Measurements from ENCODE around the gene HSP90AA1. TPM values are rescaled to one million over a fixed set of nuclear protein-coding genes. Genes with fewer than 3 reads are reported as not detected.
"Not testable (repeated sequence)": the region's sequence is repeated elsewhere in the genome, so short reads cannot be mapped to it uniquely, and the experiment has no call there.

Gene HSP90AA1
- total RNA-seq, 1 donor from 2014 or later, result 473 TPM

- no peak for DNase-seq (ENCODE audit: low spot score)
Observed at GRCh38 chr14:102095231-102095870, 8.5 kb upstream of the HSP90AA1 start.

GRCh38 chr14:102094101-102094500 lies 7.3 kb upstream of the HSP90AA1 start:
- no peak for DNase-seq (ENCODE audit: low spot score)

GRCh38 chr14:102092806-102093205 lies 6.0 kb upstream of the HSP90AA1 start:
- no peak for DNase-seq (ENCODE audit: low spot score)

GRCh38 chr14:102090713-102091112 lies 3.9 kb upstream of the HSP90AA1 start:
- DNase-seq (ENCODE audit: low spot score), result no peak

- no peak for DNase-seq (ENCODE audit: low spot score)
Observed at GRCh38 chr14:102089621-102090343, 2.9 kb upstream of the HSP90AA1 start.

- no peak for DNase-seq (ENCODE audit: low spot score)
Observed at GRCh38 chr14:102088012-102088792, 1.4 kb upstream of the HSP90AA1 start.

GRCh38 chr14:102087762-102088011 lies 843 bp upstream of the HSP90AA1 start:
- no peak for DNase-seq (ENCODE audit: low spot score)

GRCh38 chr14:102086709-102086971 lies 204 bp downstream of the HSP90AA1 start:
- no peak for DNase-seq (ENCODE audit: low spot score)

GRCh38 chr14:102085948-102086708 lies 716 bp downstream of the HSP90AA1 start:
- DNase-seq (ENCODE audit: low spot score), result no peak

GRCh38 chr14:102085488-102085887 lies 1.4 kb downstream of the HSP90AA1 start:
- DNase-seq (ENCODE audit: low spot score), result no peak

GRCh38 chr14:102084931-102085330 lies 1.9 kb downstream of the HSP90AA1 start:
- DNase-seq (ENCODE audit: low spot score), result no peak

GRCh38 chr14:102084522-102084921 lies 2.3 kb downstream of the HSP90AA1 start:
- DNase-seq (ENCODE audit: low spot score), result not testable (repeated sequence)

GRCh38 chr14:102081231-102082080 lies 5.4 kb downstream of the HSP90AA1 start:
- no peak for DNase-seq (ENCODE audit: low spot score)

GRCh38 chr14:102080183-102081080 lies 6.4 kb downstream of the HSP90AA1 start:
- DNase-seq (ENCODE audit: low spot score), result no peak

GRCh38 chr14:102079700-102079979 lies 7.2 kb downstream of the HSP90AA1 start:
- DNase-seq (ENCODE audit: low spot score), result no peak

- no peak for DNase-seq (ENCODE audit: low spot score)
Observed at GRCh38 chr14:102078831-102079699, 7.8 kb downstream of the HSP90AA1 start.

- not testable (repeated sequence) for DNase-seq (ENCODE audit: low spot score)
Observed at GRCh38 chr14:102078361-102078791, 8.5 kb downstream of the HSP90AA1 start.

GRCh38 chr14:102077382-102077709 lies 9.5 kb downstream of the HSP90AA1 start:
- no peak for DNase-seq (ENCODE audit: low spot score)

GRCh38 chr14:102075155-102075554 lies 11.7 kb downstream of the HSP90AA1 start:
- no peak for DNase-seq (ENCODE audit: low spot score)

Data from mesenteric fat pad (tissue), 1 donor.